Stimulated activated naive CD8-positive, alpha-beta T cell treated with anti-CD3 and anti-CD28 coated beads, Interleukin-15, Interleukin-2, amounts not matched to agents 100 ng/mL and 50 ng/mL, for 24 hours (primary cell): ENCODE data around the gene TAF4.
"Not testable (repeated sequence)": the region's sequence is repeated elsewhere in the genome, so short reads cannot be mapped to it uniquely, and the experiment has no call there.

Source experiments
- H3K27ac Mint-ChIP-seq: one replicate; pipeline ENCODE4 v1.8.0; 2021; ENCODE audit warnings: mild to moderate bottlenecking, mixed read lengths
- H3K27me3 Mint-ChIP-seq: one replicate; pipeline ENCODE4 v1.8.0; 2021; ENCODE audit warnings: mixed read lengths
- H3K36me3 Mint-ChIP-seq: one replicate; pipeline ENCODE4 v1.8.0; 2021; ENCODE audit warnings: low read depth, mixed read lengths
- H3K4me1 Mint-ChIP-seq: one replicate; pipeline ENCODE4 v1.8.0; 2021; ENCODE audit warnings: low read depth, mixed read lengths
- H3K4me3 Mint-ChIP-seq: one replicate; pipeline ENCODE4 v1.8.0; 2021; ENCODE audit warnings: mild to moderate bottlenecking, mixed read lengths
- H3K9me3 Mint-ChIP-seq: one replicate; pipeline ENCODE4 v1.8.0; 2021; ENCODE audit warnings: mixed read lengths

Gene TAF4

GRCh38 chr20:61973515-61974356, 91.9 kb downstream of the TAF4 start:
- Mint-ChIP-seq H3K4me3 (no peak overlapping the region), H3K9me3 (no peaks in the 10 kb centered on the region), H3K36me3 (peaks cover 47% of the 10 kb centered on the region), H3K27ac (no peak overlapping the region), H3K4me1 (no peaks in the 10 kb centered on the region), H3K27me3 (no peaks in the 10 kb centered on the region)

- H3K27me3 Mint-ChIP-seq: no peaks in the 10 kb centered on the region
- H3K4me1 Mint-ChIP-seq: no peaks in the 10 kb centered on the region
- H3K9me3 Mint-ChIP-seq: no peaks in the 10 kb centered on the region
- no peak overlapping the region for H3K4me3 Mint-ChIP-seq
- H3K27ac Mint-ChIP-seq: no peak overlapping the region
- H3K36me3 Mint-ChIP-seq: peaks cover 46% of the 10 kb centered on the region
Measured at GRCh38 chr20:61972636-61973508, 92.8 kb downstream of the TAF4 start.

DNA sequence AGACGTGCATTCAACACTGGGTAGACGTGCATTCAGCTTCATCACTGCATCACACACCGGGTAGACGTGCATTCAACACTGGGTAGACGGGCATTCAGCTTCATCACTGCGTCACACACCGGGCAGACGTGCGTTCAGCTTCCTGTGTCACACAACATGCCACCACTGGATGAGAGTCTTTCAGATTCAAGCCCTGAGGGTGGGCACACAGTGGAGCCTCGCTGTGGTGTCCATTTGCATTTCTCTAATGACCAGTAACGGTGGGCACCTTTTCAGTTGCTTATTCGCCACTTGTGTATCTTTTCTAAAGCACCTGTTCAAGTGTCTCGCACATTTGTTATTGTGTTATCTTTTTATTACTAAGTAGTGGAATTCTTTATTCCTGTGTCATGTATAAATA, 94.1 kb downstream of the TAF4 start:
- H3K4me1 Mint-ChIP-seq, H3K9me3 Mint-ChIP-seq, H3K27ac Mint-ChIP-seq, H3K27me3 Mint-ChIP-seq, H3K4me3 Mint-ChIP-seq: not testable (repeated sequence)
- peaks cover 37% of the 10 kb centered on the region for H3K36me3 Mint-ChIP-seq

GRCh38 chr20:61970357-61970756, 95.3 kb downstream of the TAF4 start:
- Mint-ChIP-seq H3K36me3 (peaks cover 29% of the 10 kb centered on the region), H3K27me3 (no peaks in the 10 kb centered on the region), H3K4me3 (no peak overlapping the region), H3K27ac (no peak overlapping the region), H3K4me1 (no peaks in the 10 kb centered on the region), H3K9me3 (no peaks in the 10 kb centered on the region)

GRCh38 chr20:61969806-61970205, 95.9 kb downstream of the TAF4 start:
- Mint-ChIP-seq H3K4me3 (no peak overlapping the region), H3K27me3 (no peaks in the 10 kb centered on the region), H3K4me1 (no peaks in the 10 kb centered on the region), H3K9me3 (no peaks in the 10 kb centered on the region), H3K36me3 (peaks cover 29% of the 10 kb centered on the region), H3K27ac (no peak overlapping the region)

GRCh38 chr20:61968932-61969331, 96.7 kb downstream of the TAF4 start:
- Mint-ChIP-seq H3K4me3 (no peak overlapping the region), H3K27ac (no peak overlapping the region), H3K27me3 (peaks cover 6% of the 10 kb centered on the region), H3K9me3 (no peaks in the 10 kb centered on the region), H3K36me3 (peaks cover 23% of the 10 kb centered on the region), H3K4me1 (no peaks in the 10 kb centered on the region)

GRCh38 chr20:61968036-61968810, 97.5 kb downstream of the TAF4 start:
- Mint-ChIP-seq H3K27ac (no peak overlapping the region), H3K4me3 (no peak overlapping the region)

GRCh38 chr20:61967300-61967699, 98.4 kb downstream of the TAF4 start:
- H3K27ac Mint-ChIP-seq: no peak overlapping the region
- H3K27me3 Mint-ChIP-seq: peaks cover 14% of the 10 kb centered on the region
- H3K9me3 Mint-ChIP-seq: peaks cover 4% of the 10 kb centered on the region
- H3K36me3 Mint-ChIP-seq: peaks cover 6% of the 10 kb centered on the region
- H3K4me1 Mint-ChIP-seq: no peaks in the 10 kb centered on the region
- no peak overlapping the region for H3K4me3 Mint-ChIP-seq

More at GRCh38 chr20:61968036-61968810, 97.5 kb downstream of the TAF4 start:
- Mint-ChIP-seq H3K4me1 (no peaks in the 10 kb centered on the region), H3K27me3 (peaks cover 13% of the 10 kb centered on the region), H3K36me3 (peaks cover 16% of the 10 kb centered on the region), H3K9me3 (peaks cover 4% of the 10 kb centered on the region)

DNA sequence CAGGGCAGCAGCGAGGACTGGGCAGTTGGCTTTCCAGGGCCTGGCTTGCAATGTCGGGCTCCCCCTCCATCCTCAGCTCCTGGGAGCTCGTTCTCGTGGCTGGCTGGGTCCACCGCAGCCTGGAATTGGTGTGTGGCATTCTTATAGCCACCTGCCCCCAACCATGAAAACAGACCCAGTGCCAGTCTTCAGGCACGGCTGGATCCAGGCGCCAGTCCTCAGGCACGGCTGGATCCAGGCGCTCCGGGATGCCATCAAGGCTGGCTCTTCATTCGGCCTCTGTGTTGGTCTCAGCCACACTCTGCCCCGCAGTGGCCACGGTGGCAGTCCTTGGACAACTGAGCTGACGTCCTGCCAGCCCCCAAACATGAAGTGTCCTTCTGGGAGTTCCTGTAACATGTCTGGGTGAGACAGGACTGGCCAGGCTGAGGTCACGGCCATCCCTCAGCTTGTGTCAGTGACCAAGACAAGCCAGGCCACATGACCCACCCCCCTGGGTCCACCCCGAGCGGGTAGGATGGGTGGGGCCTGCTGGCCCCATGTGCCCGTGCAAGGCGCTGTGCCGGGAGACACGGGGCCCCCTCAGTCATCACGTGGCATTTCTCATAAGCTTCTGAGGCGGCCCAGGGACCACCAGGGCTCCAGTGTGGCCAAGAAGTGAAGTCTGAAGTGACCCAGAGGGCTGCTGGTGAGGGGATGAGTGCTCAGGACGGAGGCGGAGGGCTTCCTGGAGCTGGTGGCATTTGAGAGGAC, 99.0 kb downstream of the TAF4 start:
- Mint-ChIP-seq H3K4me1 (no peaks in the 10 kb centered on the region), H3K27ac (no peak overlapping the region), H3K4me3 (no peak overlapping the region), H3K9me3 (peaks cover 4% of the 10 kb centered on the region), H3K36me3 (peaks cover 3% of the 10 kb centered on the region), H3K27me3 (peaks cover 14% of the 10 kb centered on the region)

DNA sequence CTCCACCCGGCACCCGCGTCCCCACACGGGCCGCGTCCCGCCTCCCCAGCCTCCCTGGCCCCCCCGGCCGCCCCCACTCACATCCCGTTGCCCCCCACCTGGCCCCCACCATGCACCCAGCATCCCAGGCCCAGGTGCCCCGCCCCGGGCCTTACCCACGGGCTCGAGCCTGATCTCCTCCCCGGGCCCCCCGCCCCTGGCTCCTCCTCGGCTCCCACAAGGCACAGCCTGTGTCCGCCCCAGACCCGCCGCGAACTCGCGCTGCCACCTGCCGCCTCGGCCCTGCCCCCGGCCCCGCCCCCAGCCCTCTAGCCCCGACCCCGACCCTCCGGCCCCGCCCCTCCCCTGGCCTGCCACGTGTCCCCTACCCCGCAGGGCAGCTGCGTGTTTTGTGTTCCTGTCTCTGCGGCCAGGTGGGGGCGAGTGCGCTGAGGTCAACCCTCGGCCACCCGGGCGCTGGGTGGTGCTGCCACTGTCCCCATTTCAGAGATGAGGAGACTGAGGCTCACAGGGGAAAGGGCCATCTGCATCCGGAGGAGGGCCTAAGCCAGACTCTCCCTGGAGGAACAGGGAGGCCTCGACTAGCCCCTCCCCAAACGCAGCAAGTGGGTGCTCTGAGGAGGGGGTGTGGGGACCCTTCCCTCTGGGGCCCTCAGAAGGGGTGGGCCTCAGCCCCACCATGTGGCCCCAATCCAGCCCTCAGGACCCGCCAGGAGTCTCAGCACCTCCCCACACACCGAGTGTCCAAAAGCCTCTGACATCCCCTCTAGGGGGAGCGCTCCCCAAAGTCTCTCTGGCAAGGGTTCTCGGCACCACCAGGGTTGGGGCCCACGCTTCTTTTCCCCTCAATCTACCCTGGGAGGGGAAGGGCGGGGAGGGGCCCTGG, 99.8 kb downstream of the TAF4 start:
- peaks cover 3% of the 10 kb centered on the region for H3K36me3 Mint-ChIP-seq
- H3K4me1 Mint-ChIP-seq: no peaks in the 10 kb centered on the region
- no peak overlapping the region for H3K4me3 Mint-ChIP-seq
- H3K9me3 Mint-ChIP-seq: peaks cover 4% of the 10 kb centered on the region
- H3K27me3 Mint-ChIP-seq: peaks cover 18% of the 10 kb centered on the region
- no peak overlapping the region for H3K27ac Mint-ChIP-seq

DNA sequence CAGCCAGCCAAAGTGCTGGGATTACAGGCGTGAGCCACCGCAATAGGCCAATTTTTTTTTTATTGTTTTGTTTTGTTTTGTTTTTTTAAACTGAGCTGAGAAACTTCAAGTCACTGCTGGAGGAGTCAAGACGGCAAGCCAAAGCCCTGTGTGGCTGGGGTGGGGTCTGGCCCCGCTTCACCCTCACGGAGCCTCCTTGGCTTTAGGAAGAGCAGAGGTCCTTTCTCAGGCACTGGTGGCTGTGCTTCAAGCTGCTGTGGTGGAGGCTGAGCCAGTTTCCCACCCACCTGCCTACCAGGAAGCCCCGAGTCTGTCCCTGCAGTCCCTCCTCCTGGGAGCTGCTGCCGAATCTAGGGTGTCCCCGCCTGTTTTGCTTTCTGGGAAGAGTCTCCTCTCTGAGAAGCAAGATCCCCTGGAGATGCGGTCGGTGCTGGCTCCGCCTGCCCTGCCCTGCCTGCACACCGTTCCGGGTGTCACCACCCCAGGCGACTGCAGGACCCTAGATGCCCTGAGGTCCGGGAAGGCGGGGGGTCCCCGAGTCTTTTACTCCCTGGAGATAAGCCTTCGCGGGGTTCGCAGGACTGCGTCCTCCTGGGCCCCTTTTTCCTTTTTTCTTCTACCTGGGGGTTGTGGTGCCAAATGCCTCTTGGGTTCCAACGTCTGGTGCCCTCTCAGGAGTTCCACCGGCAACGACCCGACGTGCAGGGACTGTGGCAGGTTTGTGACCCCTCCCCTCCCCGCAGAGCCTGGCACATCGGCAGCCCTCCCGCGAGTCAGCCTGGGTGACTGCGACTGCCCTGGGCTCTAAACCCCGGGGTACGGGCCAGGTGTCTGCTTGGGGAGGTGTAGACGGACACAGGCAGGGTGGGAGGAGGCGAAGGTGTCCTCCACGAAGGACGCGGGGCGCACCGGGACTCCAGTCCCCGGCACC, 100.7 kb downstream of the TAF4 start:
- H3K27ac Mint-ChIP-seq: no peak overlapping the region
- H3K4me3 Mint-ChIP-seq: no peak overlapping the region

GRCh38 chr20:61963885-61964674, 101.6 kb downstream of the TAF4 start:
- no peak overlapping the region for H3K4me3 Mint-ChIP-seq
- H3K27ac Mint-ChIP-seq: no peak overlapping the region
- H3K4me1 Mint-ChIP-seq: no peaks in the 10 kb centered on the region
- H3K27me3 Mint-ChIP-seq: peaks cover 18% of the 10 kb centered on the region
- H3K36me3 Mint-ChIP-seq: no peaks in the 10 kb centered on the region
- H3K9me3 Mint-ChIP-seq: peaks cover 4% of the 10 kb centered on the region

More for the DNA sequence above, 100.7 kb downstream of the TAF4 start:
- peaks cover 4% of the 10 kb centered on the region for H3K9me3 Mint-ChIP-seq
- H3K36me3 Mint-ChIP-seq: no peaks in the 10 kb centered on the region
- H3K4me1 Mint-ChIP-seq: no peaks in the 10 kb centered on the region
- H3K27me3 Mint-ChIP-seq: peaks cover 18% of the 10 kb centered on the region
